GM19239 (cell line): ENCODE results near the gene NXN.
"Not testable (repeated sequence)": the region's sequence is repeated elsewhere in the genome, so short reads cannot be mapped to it uniquely, and the experiment has no call there.

Source experiments
- DNase-seq: peaks from one replicate; pipeline ENCODE4 v3.0.0; 2011; ENCODE audit warnings: low spot score; ENCODE audit not compliant: insufficient read length
- FAIRE-seq: peaks from 2 replicates; lab custom pipeline; 2011; peaks lifted over from hg19 to GRCh38; lab: Jason Lieb, UNC

NXN gene

GRCh38 chr17:753418-753817 is 226.2 kb downstream of the NXN start:
- DNase-seq, result no peak
- no peak for FAIRE-seq

GRCh38 chr17:752620-753219 is 226.9 kb downstream of the NXN start:
- DNase-seq, result no peak

DNA sequence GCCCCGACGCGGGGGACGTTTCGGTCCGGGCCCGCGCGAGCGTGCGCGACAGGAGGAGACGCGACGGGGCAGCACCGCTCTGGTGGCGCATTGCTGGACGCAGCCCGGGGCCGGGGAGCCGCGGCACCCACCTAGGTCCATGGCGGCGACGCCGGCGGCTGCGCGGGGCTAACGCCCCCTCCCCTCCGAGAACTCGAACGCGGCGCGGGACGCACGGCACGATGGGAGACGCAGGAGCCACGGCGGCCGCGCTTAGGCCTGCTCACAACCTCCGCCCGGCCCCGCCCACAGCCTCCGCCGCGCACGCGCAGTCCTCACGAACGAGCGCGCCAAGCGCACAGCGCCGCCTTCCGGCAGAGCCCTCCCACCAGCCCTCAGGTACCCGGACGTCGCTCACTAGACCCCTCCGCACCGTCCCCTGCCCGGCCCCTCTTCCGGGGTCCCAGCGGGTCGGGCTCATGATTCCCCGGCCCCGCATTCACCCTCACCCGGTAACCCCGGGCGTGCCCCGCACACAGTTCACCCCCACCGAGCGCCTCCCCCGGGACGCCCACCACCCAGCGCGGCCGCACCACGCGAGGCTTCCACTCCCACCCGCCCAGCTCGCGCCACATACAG is 227.5 kb downstream of the NXN start, which contains the start of gene GEMIN4:
Gene GEMIN4 (minus strand): TSS at position 263 of the 618 bp plus-strand sequence. CDS start 122 bp downstream, at position 141.
- DNase-seq (peak; percentile 98), FAIRE-seq (peak; percentile 89)

More at GRCh38 chr17:752620-753219, 226.9 kb downstream of the NXN start:
- no peak for FAIRE-seq

DNA sequence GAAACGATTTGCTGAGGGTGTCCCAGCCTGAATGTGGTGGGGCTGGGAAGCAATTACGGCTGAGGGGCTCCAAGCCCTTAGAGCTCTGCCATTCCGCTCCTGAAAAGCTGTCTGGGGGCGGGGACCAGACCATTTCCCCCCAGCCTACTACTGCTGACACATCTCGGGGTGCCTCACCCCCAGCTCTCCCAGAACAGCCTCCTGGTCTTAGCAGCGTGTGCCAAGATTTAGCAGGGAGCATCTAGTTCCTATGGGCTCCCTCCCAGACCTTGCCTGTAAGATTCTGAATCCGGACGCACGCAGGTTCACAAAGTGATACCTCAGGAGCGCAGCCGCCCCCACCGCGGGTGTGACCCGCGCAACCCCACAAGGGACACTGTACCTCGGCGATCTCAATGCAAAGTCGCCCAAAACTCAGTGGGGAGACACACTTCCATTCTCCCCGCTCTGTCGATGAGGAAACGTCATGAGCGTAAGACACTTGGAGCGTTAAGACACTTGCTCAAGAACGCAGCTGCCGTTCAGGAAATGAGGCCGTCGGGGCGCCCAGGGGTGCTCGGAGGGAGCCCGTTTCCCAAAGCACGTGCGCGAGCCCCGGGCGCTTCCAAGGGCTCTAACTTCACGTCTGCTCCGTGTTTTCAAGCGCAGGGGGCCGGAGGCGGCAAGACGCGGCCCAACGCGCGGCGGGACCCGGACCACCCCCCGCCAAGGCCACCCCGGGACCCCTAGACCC is 228.1 kb downstream of the NXN start:
- FAIRE-seq (no peak), DNase-seq (peak; percentile 32)

- FAIRE-seq, result no peak
Measured at GRCh38 chr17:750431-751037, 229.0 kb downstream of the NXN start.

DNA sequence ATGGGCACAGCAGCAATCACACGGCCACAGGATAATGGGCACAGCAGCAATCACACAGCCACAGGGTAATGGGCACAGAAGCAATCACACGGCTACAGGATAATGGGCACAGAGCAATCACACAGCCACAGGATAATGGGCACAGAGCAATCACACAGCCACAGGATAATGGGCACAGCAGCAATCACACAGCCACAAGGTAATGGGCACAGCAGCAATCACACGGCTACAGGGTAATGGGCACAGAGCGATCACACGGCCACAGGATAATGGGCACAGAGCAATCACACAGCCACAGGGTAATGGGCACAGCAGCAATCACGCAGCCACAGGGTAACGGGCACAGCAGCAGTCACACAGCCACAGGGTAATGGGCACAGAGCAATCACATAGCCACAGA is 230.2 kb downstream of the NXN start:
- FAIRE-seq, DNase-seq: not testable (repeated sequence)

More at GRCh38 chr17:750431-751037, 229.0 kb downstream of the NXN start:
- no peak for DNase-seq
